ENCODE measurements around the gene VDAC1. TPM values are rescaled to one million over a fixed set of nuclear protein-coding genes. Genes with fewer than 3 reads are reported as not detected.
A peak's percentile ranks its signal among the peaks of the same experiment; 100 is the strongest.

Gene VDAC1
- total RNA-seq, 1 donor from 2014 or later: 165 TPM

GRCh38 chr5:133985540-133986180 lies 19.1 kb downstream of the VDAC1 start:
- peaks cover 33% of the 10 kb centered on the region for H3K36me3 Mint-ChIP-seq (ENCODE audit: low read depth, unreplicated experiment)
- no peak overlapping the region for H3K27ac Mint-ChIP-seq (ENCODE audit: unreplicated experiment)
- DNase-seq (ENCODE audit: low spot score): no peak
- H3K4me1 Mint-ChIP-seq (ENCODE audit: unreplicated experiment): peaks cover 7% of the 10 kb centered on the region
- H3K27me3 Mint-ChIP-seq (ENCODE audit: unreplicated experiment): peaks cover 2% of the 10 kb centered on the region
- no peaks in the 10 kb centered on the region for H3K9me3 Mint-ChIP-seq (ENCODE audit: unreplicated experiment)
- no peak for TF ChIP-seq CTCF (IDR thresholded peaks at IDR 0.05; ENCODE audit: unreplicated experiment)
- H3K4me3 Mint-ChIP-seq (ENCODE audit: unreplicated experiment): no peak overlapping the region

- no peak for DNase-seq (ENCODE audit: low spot score)
- no peak for TF ChIP-seq CTCF (IDR thresholded peaks at IDR 0.05; ENCODE audit: unreplicated experiment)
- Mint-ChIP-seq H3K4me3 (ENCODE audit: unreplicated experiment) (no peak overlapping the region), H3K27ac (ENCODE audit: unreplicated experiment) (no peak overlapping the region), H3K27me3 (ENCODE audit: unreplicated experiment) (peaks cover 2% of the 10 kb centered on the region), H3K4me1 (ENCODE audit: unreplicated experiment) (no peaks in the 10 kb centered on the region), H3K9me3 (ENCODE audit: unreplicated experiment) (no peaks in the 10 kb centered on the region), H3K36me3 (ENCODE audit: low read depth, unreplicated experiment) (peaks cover 19% of the 10 kb centered on the region)
Observed at GRCh38 chr5:133983674-133984073, 21.1 kb downstream of the VDAC1 start.

- H3K36me3 Mint-ChIP-seq (ENCODE audit: low read depth, unreplicated experiment): peaks cover 17% of the 10 kb centered on the region
- no peak for TF ChIP-seq CTCF (IDR thresholded peaks at IDR 0.05; ENCODE audit: unreplicated experiment)
- H3K27ac Mint-ChIP-seq (ENCODE audit: unreplicated experiment): peak overlapping the region; percentile 16
- no peaks in the 10 kb centered on the region for H3K9me3 Mint-ChIP-seq (ENCODE audit: unreplicated experiment)
- peak overlapping the region; percentile 39 for H3K4me3 Mint-ChIP-seq (ENCODE audit: unreplicated experiment)
- DNase-seq (ENCODE audit: low spot score): no peak
- peaks cover 7% of the 10 kb centered on the region for H3K4me1 Mint-ChIP-seq (ENCODE audit: unreplicated experiment)
- peaks cover 2% of the 10 kb centered on the region for H3K27me3 Mint-ChIP-seq (ENCODE audit: unreplicated experiment)
Observed at GRCh38 chr5:133981714-133982113, 23.1 kb downstream of the VDAC1 start.

GRCh38 chr5:133980652-133981051 lies 24.1 kb downstream of the VDAC1 start:
- H3K27me3 Mint-ChIP-seq (ENCODE audit: unreplicated experiment): peaks cover 2% of the 10 kb centered on the region
- no peak for TF ChIP-seq CTCF (IDR thresholded peaks at IDR 0.05; ENCODE audit: unreplicated experiment)
- H3K9me3 Mint-ChIP-seq (ENCODE audit: unreplicated experiment): no peaks in the 10 kb centered on the region
- peaks cover 7% of the 10 kb centered on the region for H3K4me1 Mint-ChIP-seq (ENCODE audit: unreplicated experiment)
- H3K4me3 Mint-ChIP-seq (ENCODE audit: unreplicated experiment): peak overlapping the region; percentile 21
- H3K36me3 Mint-ChIP-seq (ENCODE audit: low read depth, unreplicated experiment): peaks cover 17% of the 10 kb centered on the region
- no peak overlapping the region for H3K27ac Mint-ChIP-seq (ENCODE audit: unreplicated experiment)
- DNase-seq (ENCODE audit: low spot score): no peak

GRCh38 chr5:133978943-133979342 lies 25.8 kb downstream of the VDAC1 start:
- no peak for TF ChIP-seq CTCF (IDR thresholded peaks at IDR 0.05; ENCODE audit: unreplicated experiment)
- H3K27ac Mint-ChIP-seq (ENCODE audit: unreplicated experiment): no peak overlapping the region
- DNase-seq (ENCODE audit: low spot score): no peak
- no peaks in the 10 kb centered on the region for H3K27me3 Mint-ChIP-seq (ENCODE audit: unreplicated experiment)
- no peak overlapping the region for H3K4me3 Mint-ChIP-seq (ENCODE audit: unreplicated experiment)
- H3K9me3 Mint-ChIP-seq (ENCODE audit: unreplicated experiment): no peaks in the 10 kb centered on the region
- peaks cover 7% of the 10 kb centered on the region for H3K4me1 Mint-ChIP-seq (ENCODE audit: unreplicated experiment)
- peaks cover 17% of the 10 kb centered on the region for H3K36me3 Mint-ChIP-seq (ENCODE audit: low read depth, unreplicated experiment)
